Stimulated activated CD4-positive, alpha-beta T cell treated with anti-CD3 and anti-CD28 coated beads, Interleukin-4, amount 100 ng/mL, for 1 hour (primary cell): ENCODE results near the gene C16orf87.
"Not testable (repeated sequence)": the region's sequence is repeated elsewhere in the genome, so short reads cannot be mapped to it uniquely, and the experiment has no call there.

Source experiments
- DNase-seq: peaks from one replicate; pipeline ENCODE4 v3.0.0-alpha.2; 2020

C16orf87 gene

GRCh38 chr16:46830902-46831647 is at the start of gene C16orf87:
Gene C16orf87 (minus strand): TSS chr16:46831180. CDS start chr16:46831149, 31 bp downstream.
- peak; percentile 90 for DNase-seq

GRCh38 chr16:46875243-46875642 is 44.3 kb upstream of the C16orf87 start:
- DNase-seq = no peak

- no peak for DNase-seq
Measured at GRCh38 chr16:46873201-46873600, 42.2 kb upstream of the C16orf87 start.

GRCh38 chr16:46871597-46871996 is 40.6 kb upstream of the C16orf87 start:
- no peak for DNase-seq

- not testable (repeated sequence) for DNase-seq
Measured at GRCh38 chr16:46868891-46869290, 37.9 kb upstream of the C16orf87 start.

- DNase-seq = not testable (repeated sequence)
Measured at GRCh38 chr16:46867486-46867885, 36.5 kb upstream of the C16orf87 start.

GRCh38 chr16:46866286-46866685 is 35.3 kb upstream of the C16orf87 start:
- DNase-seq = no peak

GRCh38 chr16:46862555-46863447 is 31.8 kb upstream of the C16orf87 start:
- DNase-seq = no peak

- no peak for DNase-seq
Measured at GRCh38 chr16:46859719-46860152, 28.8 kb upstream of the C16orf87 start.

- DNase-seq = no peak
Measured at GRCh38 chr16:46858151-46858550, 27.2 kb upstream of the C16orf87 start.

GRCh38 chr16:46857368-46857945 is 26.5 kb upstream of the C16orf87 start:
- DNase-seq = no peak

- DNase-seq = no peak
Measured at GRCh38 chr16:46855389-46855788, 24.4 kb upstream of the C16orf87 start.

GRCh38 chr16:46854846-46855245 is 23.9 kb upstream of the C16orf87 start:
- no peak for DNase-seq

GRCh38 chr16:46853713-46854443 is 22.9 kb upstream of the C16orf87 start:
- peak; percentile 64 for DNase-seq

GRCh38 chr16:46852130-46852529 is 21.1 kb upstream of the C16orf87 start:
- no peak for DNase-seq

- no peak for DNase-seq
Measured at GRCh38 chr16:46850619-46851555, 19.9 kb upstream of the C16orf87 start.

- no peak for DNase-seq
Measured at GRCh38 chr16:46848768-46849764, 18.1 kb upstream of the C16orf87 start.

- DNase-seq = no peak
Measured at GRCh38 chr16:46845952-46846351, 15.0 kb upstream of the C16orf87 start.

GRCh38 chr16:46844771-46845170 is 13.8 kb upstream of the C16orf87 start:
- DNase-seq = no peak
